IMR-90 (cell line): ENCODE measurements around the gene ERICH6B. TPM values are rescaled to one million over a fixed set of nuclear protein-coding genes. Genes with fewer than 3 reads are reported as not detected.

Experiments used
- ATAC-seq: fragments of 200-7000 bp; cut with Tn5 transposase; 2 replicates; pipeline ENCODE4 v1.9.1; 2020; ENCODE audit warnings: low read depth, mild to moderate bottlenecking, moderate library complexity
- BruUV-seq: library from RNA; stranded (reverse); fragments of 400-500 nt; replicated peaks from 2 replicates; lab custom pipeline; 2021; lab: Mats Ljungman, UMichigan
- CTCF ChIA-PET: fragments of 300-600 bp; formaldehyde crosslinking; extraction: SDS; loops from one replicate; lab custom pipeline; 2021; ENCODE audit warnings: antibody characterized with exemption; lab: Yijun Ruan, JAX
- POLR2A ChIA-PET: fragments of 300-600 bp; sonication (Branson Sonifier 250); formaldehyde crosslinking; loops from one replicate; lab custom pipeline; 2022; ENCODE audit warnings: antibody characterized with exemption; ENCODE audit not compliant: unreplicated experiment; lab: Charles Lee
- DNase-seq: peaks from one replicate; pipeline ENCODE4 v3.0.0; 2013
- H2AFZ ChIP-seq: replicated peaks from 2 replicates; pipeline ENCODE3; 2013; ENCODE audit warnings: low read length, mild to moderate bottlenecking; ENCODE audit not compliant: poor library complexity
- H2AK5ac ChIP-seq: 2 replicates; pipeline ENCODE4 v1.6.1; 2013; ENCODE audit warnings: low read depth, low read length, inconsistent platforms
- H2AK9ac ChIP-seq: replicated peaks from 2 replicates; pipeline ENCODE3; 2013; ENCODE audit warnings: mild to moderate bottlenecking, low read depth, low read length, moderate library complexity; ENCODE audit not compliant: poor library complexity
- H2BK120ac ChIP-seq: 2 replicates; pipeline ENCODE4 v1.6.1; 2013; ENCODE audit warnings: low read depth, low read length, inconsistent platforms
- H2BK15ac ChIP-seq: 3 replicates; pipeline ENCODE4 v1.6.1; 2013; ENCODE audit warnings: low read depth, low read length, inconsistent platforms
- H2BK20ac ChIP-seq: 2 replicates; pipeline ENCODE4 v1.6.1; 2013; ENCODE audit warnings: low read depth, mild to moderate bottlenecking, inconsistent platforms, low read length, moderate library complexity
- H2BK5ac ChIP-seq: 2 replicates; pipeline ENCODE4 v1.6.1; 2013; ENCODE audit warnings: mild to moderate bottlenecking, low read depth, low read length, inconsistent platforms; ENCODE audit not compliant: poor library complexity, severe bottlenecking
- H3K14ac ChIP-seq: replicated peaks from 2 replicates; pipeline ENCODE4 v1.6.1; 2013; ENCODE audit warnings: low read depth, low read length, inconsistent platforms
- H3K18ac ChIP-seq: 2 replicates; pipeline ENCODE4 v1.6.1; 2013; ENCODE audit warnings: low read depth, low read length, control low read depth
- H3K23ac ChIP-seq: 2 replicates; pipeline ENCODE4 v1.6.1; 2013; ENCODE audit warnings: low read depth, low read length, inconsistent platforms
- H3K27ac ChIP-seq: 2 replicates; pipeline ENCODE4 v1.5.1; 2013; ENCODE audit warnings: mild to moderate bottlenecking, control low read depth, low read length; ENCODE audit not compliant: insufficient read depth
- H3K27me3 ChIP-seq: 2 replicates; pipeline ENCODE4 v1.6.1; 2013; ENCODE audit warnings: low read length; ENCODE audit not compliant: control insufficient read depth, insufficient read depth
- H3K36me3 ChIP-seq: 2 replicates; pipeline ENCODE4 v1.6.1; 2013; ENCODE audit warnings: low read length, mixed read lengths; ENCODE audit not compliant: control insufficient read depth, insufficient read depth
- H3K4ac ChIP-seq: 2 replicates; pipeline ENCODE4 v1.6.1; 2013; ENCODE audit warnings: low read depth, low read length, inconsistent platforms
- H3K4me1 ChIP-seq: 2 replicates; pipeline ENCODE4 v1.6.1; 2013; ENCODE audit warnings: low read length, mixed read lengths; ENCODE audit not compliant: control insufficient read depth, insufficient read depth
- H3K4me2 ChIP-seq: 2 replicates; pipeline ENCODE4 v1.6.1; 2013; ENCODE audit warnings: low read depth, mild to moderate bottlenecking, control low read depth, low read length, moderate library complexity
- H3K4me3 ChIP-seq: 2 replicates; pipeline ENCODE4 v1.5.1; 2013; ENCODE audit warnings: low read depth, mild to moderate bottlenecking, control low read depth, low read length, moderate library complexity; ENCODE audit not compliant: insufficient read depth
- H3K56ac ChIP-seq: 2 replicates; pipeline ENCODE4 v1.6.1; 2013; ENCODE audit warnings: low read length, inconsistent platforms; ENCODE audit not compliant: insufficient read depth; ENCODE audit errors: extremely low read depth
- H3K79me1 ChIP-seq, 2 experiments: 2 replicates each; pipeline ENCODE4 v1.6.1; 2013; ENCODE audit warnings: low read length in 2 of 2, inconsistent platforms in 1 of 2, low read depth in 1 of 2
- H3K9ac ChIP-seq: 2 replicates; pipeline ENCODE4 v1.6.1; 2013; ENCODE audit warnings: low read depth, low read length, control low read depth
- H3K9me1 ChIP-seq: 2 replicates; pipeline ENCODE4 v1.6.1; 2013; ENCODE audit warnings: low read length, inconsistent platforms; ENCODE audit not compliant: insufficient read depth
- H3K9me3 ChIP-seq: 2 replicates; pipeline ENCODE4 v1.6.1; 2013; ENCODE audit warnings: low read length; ENCODE audit not compliant: control insufficient read depth, insufficient read depth
- H4K20me1 ChIP-seq: 2 replicates; pipeline ENCODE4 v1.6.1; 2013; ENCODE audit warnings: low read length, inconsistent platforms; ENCODE audit not compliant: insufficient read depth
- H4K5ac ChIP-seq: 2 replicates; pipeline ENCODE4 v1.6.1; 2013; ENCODE audit warnings: mild to moderate bottlenecking, low read depth, low read length, control low read depth
- H4K8ac ChIP-seq, 2 experiments: 2 replicates each; pipeline ENCODE4 v1.6.1; 2013; ENCODE audit warnings: low read depth in 2 of 2, low read length in 2 of 2, control low read depth in 1 of 2, inconsistent platforms in 1 of 2
- H4K91ac ChIP-seq: 2 replicates; pipeline ENCODE4 v1.6.1; 2013; ENCODE audit warnings: low read depth, low read length, inconsistent platforms; ENCODE audit not compliant: insufficient read depth
- BHLHE40 ChIP-seq: fragments of 150-350 bp; IDR thresholded peaks from 2 replicates; pipeline ENCODE4 v1.6.1; 2016; ENCODE audit warnings: mild to moderate bottlenecking, low read depth, low read length
- CHD1 ChIP-seq: IDR thresholded peaks from 2 replicates; pipeline ENCODE4 v1.6.1; 2012; ENCODE audit warnings: low read depth, low read length, improper control_type of control experiment
- FOS ChIP-seq: fragments of 150-350 bp; IDR thresholded peaks from 2 replicates; pipeline ENCODE4 v1.6.1; 2016; ENCODE audit warnings: low read depth, low read length
- MAFK ChIP-seq: IDR thresholded peaks from 2 replicates; pipeline ENCODE4 v1.6.1; 2012; ENCODE audit warnings: low read depth, low read length, improper control_type of control experiment
- MAZ ChIP-seq: IDR thresholded peaks from 2 replicates; pipeline ENCODE4 v1.6.1; 2012; ENCODE audit warnings: low read depth, mild to moderate bottlenecking, low read length, improper control_type of control experiment, moderate library complexity, borderline replicate concordance
- MXI1 ChIP-seq: IDR thresholded peaks from 2 replicates; pipeline ENCODE4 v1.6.1; 2012; ENCODE audit warnings: low read depth, mild to moderate bottlenecking, low read length, moderate library complexity, borderline replicate concordance
- NFE2L2 ChIP-seq: fragments of 150-350 bp; IDR thresholded peaks from 2 replicates; pipeline ENCODE4 v1.6.1; 2016; ENCODE audit warnings: low read depth, mild to moderate bottlenecking, low read length
- POLR2A ChIP-seq: IDR thresholded peaks from 2 replicates; pipeline ENCODE4 v1.6.1; 2012; ENCODE audit warnings: mild to moderate bottlenecking, low read depth, low read length
- RAD21 ChIP-seq: IDR thresholded peaks from 2 replicates; pipeline ENCODE4 v1.6.1; 2012; ENCODE audit warnings: low read length, improper control_type of control experiment
- RCOR1 ChIP-seq: IDR thresholded peaks from 2 replicates; pipeline ENCODE4 v1.6.1; 2012; ENCODE audit warnings: mild to moderate bottlenecking, low read length, improper control_type of control experiment; ENCODE audit not compliant: insufficient replicate concordance
- SMC3 ChIP-seq: fragments of 150-350 bp; IDR thresholded peaks from 2 replicates; pipeline ENCODE4 v1.6.1; 2016; ENCODE audit warnings: low read depth, mild to moderate bottlenecking, antibody characterized with exemption, low read length, moderate library complexity
- WGBS, 2 experiments: methylation state at CpG; one replicate each; pipeline versions ENCODE4 v1.1.5 to v1.1.7; 2013; ENCODE audit warnings: missing lambda C conversion rate in 2 of 2; ENCODE audit not compliant: insufficient read length in 1 of 2; ENCODE audit errors: extremely low coverage in 2 of 2; 5-methylcytosine and 5-hydroxymethylcytosine counted together
- dilution Hi-C: fragments of 300-500 bp; cut with HindIII; formaldehyde crosslinking; loops from one replicate; pipeline ENCODE4 v1.14.3; 2018; ENCODE audit warnings: low sequenced_read_pairs; ENCODE audit not compliant: unreplicated experiment
- in situ Hi-C: fragments of 300-500 bp; cut with MboI; formaldehyde crosslinking; loops from 3 replicates; pipeline ENCODE4 v1.14.3; 2019; ENCODE audit warnings: low sequenced_read_pairs, inconsistent platforms, mixed read lengths
- intact Hi-C: fragments of 100-400 bp; cut with micrococcal nuclease; formaldehyde crosslinking; loops from 2 replicates; pipeline ENCODE4 v1.10.0; 2022
- polyA plus RNA-seq, 3 experiments: library from polyadenylated mRNA; depleted of rRNA; stranded (reverse); fragments of >200 nt; gene quantifications; 2 replicates each; pipeline ENCODE4 v1.2.3, GENCODE V29; 2012; ENCODE audit warnings: low replicate concordance in 1 of 3
- total RNA-seq: library from RNA; depleted of rRNA; stranded (reverse); fragments of >200 nt; gene quantifications from 2 replicates; pipeline ENCODE4 v1.2.3, GENCODE V29; 2012
- TF ChIP-seq, protein P1 (sequence below): fragments of 150-350 bp; IDR thresholded peaks from 2 replicates; pipeline ENCODE4 v1.6.1; 2016; ENCODE audit warnings: low read depth, mild to moderate bottlenecking, low read length, moderate library complexity, borderline replicate concordance
- TF ChIP-seq, protein P2 (sequence below): conservative IDR thresholded peaks from 2 replicates; pipeline ENCODE4 v1.5.1; 2012; ENCODE audit warnings: mild to moderate bottlenecking, low read depth, low read length, improper control_type of control experiment
- TF ChIP-seq, protein P3 (sequence below): fragments of 150-350 bp; IDR thresholded peaks from 2 replicates; pipeline ENCODE4 v1.6.1; 2017; ENCODE audit warnings: mild to moderate bottlenecking, antibody characterized with exemption, low read length, low read depth

ERICH6B gene
- total and polyA plus RNA-seq, 2 of the 4 experiments (the other 2 are of a cell fraction) = not detected

DNA sequence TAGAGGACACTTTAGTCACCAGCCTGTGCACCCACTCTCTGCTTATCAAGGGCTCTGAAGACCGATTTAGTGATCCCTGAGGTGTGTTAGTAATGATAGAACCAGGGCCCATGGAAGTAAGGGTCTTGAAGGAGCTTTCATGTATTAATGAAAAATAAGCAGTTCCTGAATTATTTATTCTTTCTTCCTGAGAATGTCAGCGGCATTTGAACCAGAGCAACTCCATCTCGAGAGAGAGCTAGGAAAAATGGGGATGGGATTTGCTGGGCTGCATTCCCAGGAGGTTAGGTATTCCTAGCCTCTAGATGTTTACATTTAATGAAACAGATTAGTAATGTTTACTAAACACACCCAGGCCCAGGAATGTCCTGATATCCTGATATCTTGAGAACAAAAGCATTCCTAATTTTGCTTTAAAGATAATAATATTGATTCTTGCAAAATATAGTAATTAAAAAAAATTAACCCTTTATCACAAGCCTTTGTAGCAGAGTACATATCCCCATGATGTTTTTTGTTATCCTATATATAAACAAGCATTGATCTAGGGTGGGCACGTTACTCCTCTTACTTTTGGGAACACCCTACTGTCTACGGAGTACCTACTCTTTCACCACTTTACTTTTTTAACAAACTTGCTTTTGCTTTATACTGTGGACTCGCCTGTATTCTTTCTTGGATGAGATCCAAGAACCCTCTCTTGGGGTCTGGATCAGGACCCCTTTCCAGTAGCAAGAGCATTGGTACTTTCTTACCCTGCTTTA is 87.7 kb downstream of the ERICH6B start:
- peak overlapping the region; percentile 97; the same call in 1 of the 2 replicates for H3K27ac ChIP-seq
- peaks cover 10% of the 10 kb centered on the region for H3K4me1 ChIP-seq
- H3K14ac ChIP-seq = peak overlapping the region; percentile 85; the same call in 1 of the 2 replicates
- H4K8ac ChIP-seq = peak overlapping the region; percentile 75 to 88
- H3K9ac ChIP-seq = 0 out of 2 replicates have a peak overlapping the region, but pooled peaks have one; percentile 57
- H3K9me1 ChIP-seq = no peaks in the 10 kb centered on the region
- H4K5ac ChIP-seq = peak overlapping the region; percentile 95
- peak overlapping the region; percentile 89 for H2BK5ac ChIP-seq
- peak overlapping the region; percentile 89 for H2BK120ac ChIP-seq
- in situ Hi-C loops (no loop called here), intact Hi-C loops (no loop called here), dilution Hi-C loops (no loop called here)
- BruUV-seq = no TSS peak
- H4K91ac ChIP-seq = peak overlapping the region; percentile 89
- peak; percentile 74 for DNase-seq
- peak overlapping the region; percentile 90 for H3K23ac ChIP-seq
- H3K4me3 ChIP-seq = no peak overlapping the region
- no peak overlapping the region for H2AK9ac ChIP-seq
- H2AK5ac ChIP-seq = peak overlapping the region; percentile 67
- ATAC-seq = peak; percentile 85
- POLR2A ChIA-PET = interaction anchor here (0.6 kb wide), 1 partner anchor 153 kb away, joined by 4 read pairs; no protein-coding TSS in a partner anchor
- H3K9me3 ChIP-seq = no peaks in the 10 kb centered on the region
- H3K36me3 ChIP-seq = peaks cover 16% of the 10 kb centered on the region
- H3K4me2 ChIP-seq = peak overlapping the region; percentile 55
- no peaks in the 10 kb centered on the region for H4K20me1 ChIP-seq
- CTCF ChIA-PET = no interaction called here
- WGBS, 2 experiments = no CpG with 5 or more reads among the region's 6 CpGs
- H3K4ac ChIP-seq = peak overlapping the region; percentile 86
- peak overlapping the region; percentile 78; the same call in 1 of the 3 replicates for H2BK15ac ChIP-seq
- no peak overlapping the region for H2AFZ ChIP-seq
- peaks cover 3 to 34% of the 10 kb centered on the region in 2 experiments for H3K79me1 ChIP-seq
- no peaks in the 10 kb centered on the region for H3K27me3 ChIP-seq
- peak overlapping the region; percentile 86 for H2BK20ac ChIP-seq
- H3K18ac ChIP-seq = peak overlapping the region; percentile 97
- peak overlapping the region; percentile 76; the same call in 1 of the 2 replicates for H3K56ac ChIP-seq
- TF ChIP-seq, protein P1, sequence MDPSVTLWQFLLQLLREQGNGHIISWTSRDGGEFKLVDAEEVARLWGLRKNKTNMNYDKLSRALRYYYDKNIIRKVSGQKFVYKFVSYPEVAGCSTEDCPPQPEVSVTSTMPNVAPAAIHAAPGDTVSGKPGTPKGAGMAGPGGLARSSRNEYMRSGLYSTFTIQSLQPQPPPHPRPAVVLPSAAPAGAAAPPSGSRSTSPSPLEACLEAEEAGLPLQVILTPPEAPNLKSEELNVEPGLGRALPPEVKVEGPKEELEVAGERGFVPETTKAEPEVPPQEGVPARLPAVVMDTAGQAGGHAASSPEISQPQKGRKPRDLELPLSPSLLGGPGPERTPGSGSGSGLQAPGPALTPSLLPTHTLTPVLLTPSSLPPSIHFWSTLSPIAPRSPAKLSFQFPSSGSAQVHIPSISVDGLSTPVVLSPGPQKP = no peak
- TF ChIP-seq, protein P2, sequence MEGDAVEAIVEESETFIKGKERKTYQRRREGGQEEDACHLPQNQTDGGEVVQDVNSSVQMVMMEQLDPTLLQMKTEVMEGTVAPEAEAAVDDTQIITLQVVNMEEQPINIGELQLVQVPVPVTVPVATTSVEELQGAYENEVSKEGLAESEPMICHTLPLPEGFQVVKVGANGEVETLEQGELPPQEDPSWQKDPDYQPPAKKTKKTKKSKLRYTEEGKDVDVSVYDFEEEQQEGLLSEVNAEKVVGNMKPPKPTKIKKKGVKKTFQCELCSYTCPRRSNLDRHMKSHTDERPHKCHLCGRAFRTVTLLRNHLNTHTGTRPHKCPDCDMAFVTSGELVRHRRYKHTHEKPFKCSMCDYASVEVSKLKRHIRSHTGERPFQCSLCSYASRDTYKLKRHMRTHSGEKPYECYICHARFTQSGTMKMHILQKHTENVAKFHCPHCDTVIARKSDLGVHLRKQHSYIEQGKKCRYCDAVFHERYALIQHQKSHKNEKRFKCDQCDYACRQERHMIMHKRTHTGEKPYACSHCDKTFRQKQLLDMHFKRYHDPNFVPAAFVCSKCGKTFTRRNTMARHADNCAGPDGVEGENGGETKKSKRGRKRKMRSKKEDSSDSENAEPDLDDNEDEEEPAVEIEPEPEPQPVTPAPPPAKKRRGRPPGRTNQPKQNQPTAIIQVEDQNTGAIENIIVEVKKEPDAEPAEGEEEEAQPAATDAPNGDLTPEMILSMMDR = no peak
- TF ChIP-seq NFE2L2 (no peak), MAFK (no peak), CHD1 (no peak), MXI1 (no peak), RCOR1 (no peak), BHLHE40 (no peak), MAZ (no peak), SMC3 (no peak), RAD21 (no peak), POLR2A (no peak), FOS (no peak)
- TF ChIP-seq, protein P3, sequence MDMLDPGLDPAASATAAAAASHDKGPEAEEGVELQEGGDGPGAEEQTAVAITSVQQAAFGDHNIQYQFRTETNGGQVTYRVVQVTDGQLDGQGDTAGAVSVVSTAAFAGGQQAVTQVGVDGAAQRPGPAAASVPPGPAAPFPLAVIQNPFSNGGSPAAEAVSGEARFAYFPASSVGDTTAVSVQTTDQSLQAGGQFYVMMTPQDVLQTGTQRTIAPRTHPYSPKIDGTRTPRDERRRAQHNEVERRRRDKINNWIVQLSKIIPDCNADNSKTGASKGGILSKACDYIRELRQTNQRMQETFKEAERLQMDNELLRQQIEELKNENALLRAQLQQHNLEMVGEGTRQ = no peak
